GM23338 (cell line): Measurements from ENCODE around the gene RXFP2. TPM values are rescaled to one million over a fixed set of nuclear protein-coding genes. Genes with fewer than 3 reads are reported as not detected.

Experiments
- ATAC-seq: fragments of 200-7000 bp; cut with Tn5 transposase; 3 replicates; pipeline ENCODE4 v1.9.1; 2020
- DNase-seq: peaks from one replicate; pipeline ENCODE4 v3.0.0-alpha.2; 2015; ENCODE audit warnings: low spot score
- H2AFZ ChIP-seq: fragments of 200-600 bp; sonication (generic); 2 replicates; pipeline ENCODE4 v1.8.0; 2016; ENCODE audit warnings: antibody characterized with exemption, mild to moderate bottlenecking, moderate library complexity
- H3F3A ChIP-seq: fragments of 200-600 bp; sonication (generic); replicated peaks from 2 replicates; pipeline ENCODE4 v1.8.0; 2017; ENCODE audit warnings: antibody characterized with exemption, mixed run types, low read depth
- H3K27ac ChIP-seq: fragments of 200-600 bp; sonication (generic); 2 replicates; pipeline ENCODE4 v1.6.1; 2016; ENCODE audit warnings: low read depth
- H3K27me3 ChIP-seq: fragments of 200-600 bp; sonication (generic); 2 replicates; pipeline ENCODE4 v1.8.0; 2016; ENCODE audit warnings: mild to moderate bottlenecking, mixed run types, moderate library complexity; ENCODE audit not compliant: insufficient read depth
- H3K36me3 ChIP-seq: fragments of 200-600 bp; sonication (generic); 2 replicates; pipeline ENCODE4 v1.8.0; 2016; ENCODE audit warnings: mild to moderate bottlenecking; ENCODE audit not compliant: insufficient read depth
- H3K4me1 ChIP-seq: fragments of 200-600 bp; sonication (generic); 2 replicates; pipeline ENCODE4 v1.8.0; 2016; ENCODE audit warnings: mild to moderate bottlenecking, moderate library complexity; ENCODE audit not compliant: insufficient read depth
- H3K4me2 ChIP-seq: fragments of 200-600 bp; sonication (generic); 2 replicates; pipeline ENCODE4 v1.7.1; 2017; ENCODE audit warnings: mixed run types
- H3K4me3 ChIP-seq: fragments of 200-600 bp; sonication (generic); 2 replicates; pipeline ENCODE4 v1.6.1; 2016; ENCODE audit warnings: mixed run types
- H3K79me2 ChIP-seq: fragments of 200-600 bp; sonication (generic); replicated peaks from 2 replicates; pipeline ENCODE4 v1.8.0; 2017; ENCODE audit warnings: mild to moderate bottlenecking; ENCODE audit not compliant: insufficient read depth
- H3K9me2 ChIP-seq: fragments of 200-600 bp; sonication (generic); 2 replicates; pipeline ENCODE4 v1.8.0; 2017; ENCODE audit not compliant: insufficient read depth
- H4K20me1 ChIP-seq: fragments of 200-600 bp; sonication (generic); replicated peaks from 2 replicates; pipeline ENCODE4 v1.8.0; 2017; ENCODE audit warnings: mild to moderate bottlenecking; ENCODE audit not compliant: insufficient read depth
- H3K27ac Mint-ChIP-seq: 2 replicates; pipeline ENCODE4 v1.8.0; 2020; ENCODE audit warnings: inconsistent platforms, mild to moderate bottlenecking, moderate library complexity, mixed read lengths
- H3K27me3 Mint-ChIP-seq: 3 replicates; pipeline ENCODE4 v1.8.0; 2022; ENCODE audit warnings: low read depth, mild to moderate bottlenecking, moderate library complexity, mixed read lengths, inconsistent platforms; ENCODE audit not compliant: insufficient read depth, poor library complexity
- H3K36me3 Mint-ChIP-seq: 3 replicates; pipeline ENCODE4 v1.8.0; 2021; ENCODE audit warnings: low read depth, mild to moderate bottlenecking, inconsistent platforms, moderate library complexity, mixed read lengths
- H3K4me1 Mint-ChIP-seq: 3 replicates; pipeline ENCODE4 v1.8.0; 2020; ENCODE audit warnings: mild to moderate bottlenecking, inconsistent platforms, mixed read lengths
- H3K4me3 Mint-ChIP-seq: 3 replicates; pipeline ENCODE4 v1.8.0; 2021; ENCODE audit warnings: moderate library complexity, mild to moderate bottlenecking, inconsistent platforms, mixed read lengths
- H3K9me3 Mint-ChIP-seq: 3 replicates; pipeline ENCODE4 v1.8.0; 2020; ENCODE audit warnings: moderate library complexity, mild to moderate bottlenecking, inconsistent platforms, mixed read lengths
- CREB1 ChIP-seq: fragments of 250-450 bp; sonication (Bioruptor Pico); IDR thresholded peaks from 2 replicates; pipeline ENCODE4 v1.5.0; 2020; ENCODE audit warnings: low read depth, mild to moderate bottlenecking, moderate library complexity
- CTCF ChIP-seq, 2 experiments: fragments of 200-600 bp in 1 of 2; sonication (generic) in 1 of 2; conservative IDR thresholded peaks; 2 replicates each; pipeline versions ENCODE4 v1.5.1 to v1.6.1; 2016 to 2017; ENCODE audit warnings: antibody characterized with exemption in 2 of 2, low read depth in 2 of 2, mild to moderate bottlenecking in 2 of 2, moderate library complexity in 1 of 2
- ETS1 ChIP-seq: IDR thresholded peaks from 2 replicates; pipeline ENCODE4 v1.6.1; 2016; ENCODE audit warnings: antibody characterized with exemption
- EZH2 ChIP-seq: fragments of 200-600 bp; sonication (generic); IDR thresholded peaks from one replicate; pipeline ENCODE4 v1.8.0; 2017; ENCODE audit warnings: antibody characterized with exemption, mild to moderate bottlenecking, low read depth; ENCODE audit not compliant: unreplicated experiment
- JUNB ChIP-seq: IDR thresholded peaks from one replicate; pipeline ENCODE4 v1.6.1; 2016; ENCODE audit warnings: antibody characterized with exemption; ENCODE audit not compliant: unreplicated experiment
- POLR2AphosphoS5 ChIP-seq: IDR thresholded peaks from 2 replicates; pipeline ENCODE4 v1.6.1; 2016; ENCODE audit warnings: antibody characterized with exemption, low read depth
- ZNF114 ChIP-seq: fragments of 250-450 bp; sonication (Bioruptor Pico); IDR thresholded peaks from 2 replicates; pipeline ENCODE4 v1.5.0; 2020; ENCODE audit warnings: mild to moderate bottlenecking, moderate library complexity
- ZNF462 ChIP-seq: fragments of 250-450 bp; sonication (Bioruptor Pico); IDR thresholded peaks from 2 replicates; pipeline ENCODE4 v1.5.0; 2020; ENCODE audit warnings: mild to moderate bottlenecking, moderate library complexity
- polyA plus RNA-seq: library from polyadenylated mRNA; unstranded; fragments of >200 nt; fragmentation: Nextera tagmentation; extraction: Ambion mirVana; gene quantifications from 2 replicates; pipeline ENCODE4 v1.2.1, GENCODE V29; 2016
- total RNA-seq: library from RNA; depleted of rRNA; stranded (reverse); fragments of >200 nt; shearing (Covaris generic); gene quantifications from 2 replicates; pipeline ENCODE4 v1.2.3, GENCODE V29; 2014

The RXFP2 gene
- total and polyA plus RNA-seq, 2 experiments from 2014 or later = not detected

- H3K27me3 Mint-ChIP-seq = peaks cover 8% of the 10 kb centered on the region
- peak; percentile 71 for DNase-seq
Observed at GRCh38 chr13:31699650-31700049, 39.7 kb upstream of the RXFP2 start.

GRCh38 chr13:31703780-31704179 lies 35.5 kb upstream of the RXFP2 start:
- H2AFZ ChIP-seq = no peak overlapping the region
- no peak overlapping the region for H3K4me3 Mint-ChIP-seq
- no peaks in the 10 kb centered on the region for H3K9me2 ChIP-seq
- H3K27ac ChIP-seq = no peak overlapping the region
- peaks cover 7% of the 10 kb centered on the region for H3K27me3 Mint-ChIP-seq
- no peaks in the 10 kb centered on the region for H3K36me3 ChIP-seq
- H3K4me1 Mint-ChIP-seq = peaks cover 35% of the 10 kb centered on the region
- no peak overlapping the region for H3K4me3 ChIP-seq
- H3K4me2 ChIP-seq = no peak overlapping the region
- ATAC-seq (no peak), DNase-seq (no peak)
- H3K36me3 Mint-ChIP-seq = peaks cover 8% of the 10 kb centered on the region; the same call in 1 of the 3 replicates
- H3K27ac Mint-ChIP-seq = no peak overlapping the region
- no peaks in the 10 kb centered on the region for H3F3A ChIP-seq
- H3K79me2 ChIP-seq = no peaks in the 10 kb centered on the region
- no peaks in the 10 kb centered on the region for H3K9me3 Mint-ChIP-seq
- no peaks in the 10 kb centered on the region for H4K20me1 ChIP-seq
- peaks cover 10% of the 10 kb centered on the region; the same call in 1 of the 2 replicates for H3K4me1 ChIP-seq
- H3K27me3 ChIP-seq = no peaks in the 10 kb centered on the region
- TF ChIP-seq ETS1 (no peak), POLR2AphosphoS5 (no peak), JUNB (no peak), ZNF114 (CRISPR knock-in tag) (no peak), CREB1 (CRISPR knock-in tag) (no peak), EZH2 (no peak), ZNF462 (CRISPR knock-in tag) (no peak)

More at GRCh38 chr13:31699650-31700049, 39.7 kb upstream of the RXFP2 start:
- H3K27ac ChIP-seq = no peak overlapping the region
- H3K9me3 Mint-ChIP-seq = no peaks in the 10 kb centered on the region; the same call in 2 of the 3 replicates
- peak overlapping the region; percentile 3; the same call in 1 of the 2 replicates for H2AFZ ChIP-seq
- H3K27ac Mint-ChIP-seq = 0 out of 2 replicates have a peak overlapping the region, but pooled peaks have one; percentile 51
- H3K4me2 ChIP-seq = no peak overlapping the region
- peaks cover 19% of the 10 kb centered on the region; the same call in 1 of the 2 replicates for H3K4me1 ChIP-seq
- TF ChIP-seq CREB1 (CRISPR knock-in tag) (no peak), CTCF (conservative IDR thresholded peaks at IDR 0.05; ENCODE audit: low read depth in 2 of 2) (peak; percentile 53 to 79)
- peaks cover 8% of the 10 kb centered on the region; the same call in 1 of the 3 replicates for H3K36me3 Mint-ChIP-seq
- peaks cover 33% of the 10 kb centered on the region for H3K4me1 Mint-ChIP-seq
- H3K9me2 ChIP-seq = peaks cover 3% of the 10 kb centered on the region; the same call in 1 of the 2 replicates
- ATAC-seq = peak; percentile 84
- H3K79me2 ChIP-seq = no peaks in the 10 kb centered on the region
- no peaks in the 10 kb centered on the region for H3F3A ChIP-seq
- no peaks in the 10 kb centered on the region for H4K20me1 ChIP-seq
- no peaks in the 10 kb centered on the region for H3K36me3 ChIP-seq
- no peaks in the 10 kb centered on the region for H3K27me3 ChIP-seq
- H3K4me3 Mint-ChIP-seq = no peak overlapping the region
- no peak overlapping the region for H3K4me3 ChIP-seq
